Brain pericyte (primary cell): ENCODE results near the gene MPPE1.

ENCODE experiments used
- DNase-seq: peaks from one replicate; pipeline ENCODE4 v3.0.0-alpha.2; 2012; ENCODE audit warnings: low read depth, low spot score

MPPE1 gene

GRCh38 chr18:11884396-11885030 lies 23.6 kb downstream of the MPPE1 start:
- DNase-seq = no peak

- DNase-seq = no peak
These were observed 25.0 kb downstream of the MPPE1 start for GRCh38 chr18:11883153-11883552.

GRCh38 chr18:11882636-11883035 lies 25.5 kb downstream of the MPPE1 start:
- DNase-seq = no peak

GRCh38 chr18:11880586-11881304 lies 27.4 kb downstream of the MPPE1 start:
- no peak for DNase-seq

GRCh38 chr18:11877497-11878135 lies 30.5 kb downstream of the MPPE1 start:
- DNase-seq = no peak

- DNase-seq = no peak
These were observed 33.4 kb downstream of the MPPE1 start for GRCh38 chr18:11874676-11875075.

GRCh38 chr18:11873670-11874340 lies 34.3 kb downstream of the MPPE1 start:
- DNase-seq = no peak

- no peak for DNase-seq
These were observed 35.5 kb downstream of the MPPE1 start for GRCh38 chr18:11872479-11873136.

GRCh38 chr18:11871501-11871900 lies 36.6 kb downstream of the MPPE1 start:
- no peak for DNase-seq

GRCh38 chr18:11868230-11868629 lies 39.9 kb downstream of the MPPE1 start:
- no peak for DNase-seq

- no peak for DNase-seq
These were observed 41.4 kb downstream of the MPPE1 start for GRCh38 chr18:11866764-11867163.

- no peak for DNase-seq
These were observed 41.8 kb downstream of the MPPE1 start for GRCh38 chr18:11866329-11866728.

- DNase-seq = no peak
These were observed 43.0 kb downstream of the MPPE1 start for GRCh38 chr18:11865071-11865470.

- DNase-seq = no peak
These were observed 43.6 kb downstream of the MPPE1 start for GRCh38 chr18:11864471-11864870.

- no peak for DNase-seq
These were observed 45.5 kb downstream of the MPPE1 start for GRCh38 chr18:11862468-11863137.

- DNase-seq = no peak
These were observed 46.4 kb downstream of the MPPE1 start for GRCh38 chr18:11861583-11862288.

GRCh38 chr18:11860594-11861450 lies 47.3 kb downstream of the MPPE1 start:
- DNase-seq = no peak

- no peak for DNase-seq
These were observed 48.2 kb downstream of the MPPE1 start for GRCh38 chr18:11859903-11860407.

- DNase-seq = no peak
These were observed 48.8 kb downstream of the MPPE1 start for GRCh38 chr18:11859282-11859830.
